HepG2 (cell line): Measurements from ENCODE around the gene C20orf144. TPM values are rescaled to one million over a fixed set of nuclear protein-coding genes. Genes with fewer than 3 reads are reported as not detected.

Source experiments
- FOSL2 ChIP-seq: sonication (generic); formaldehyde crosslinking; IDR thresholded peaks from 2 replicates; pipeline ENCODE4 v1.4.0; 2020; ENCODE audit warnings: missing genetic modification reagents
- GATAD2A ChIP-seq: IDR thresholded peaks from 2 replicates; pipeline ENCODE4 v1.6.1; 2016
- JUND ChIP-seq: sonication (generic); formaldehyde crosslinking; IDR thresholded peaks from 2 replicates; pipeline ENCODE4 v1.8.0; 2022; ENCODE audit warnings: mild to moderate bottlenecking, missing genetic modification reagents
- MATR3 ChIP-seq: sonication (generic); formaldehyde crosslinking; IDR thresholded peaks from 2 replicates; pipeline ENCODE4 v1.4.0; 2020; ENCODE audit warnings: missing genetic modification reagents
- PHF21A ChIP-seq: sonication (generic); formaldehyde crosslinking; IDR thresholded peaks from 2 replicates; pipeline ENCODE4 v1.5.0; 2020; ENCODE audit warnings: mild to moderate bottlenecking, missing genetic modification reagents
- SP140L ChIP-seq: sonication (generic); formaldehyde crosslinking; IDR thresholded peaks from 2 replicates; pipeline ENCODE4 v1.4.0; 2020; ENCODE audit warnings: missing genetic modification reagents, borderline replicate concordance
- ZMYM4 ChIP-seq: sonication (generic); formaldehyde crosslinking; IDR thresholded peaks from 2 replicates; pipeline ENCODE4 v1.8.1; 2023; ENCODE audit warnings: mild to moderate bottlenecking, missing genetic modification reagents
- ZNF17 ChIP-seq: sonication (generic); formaldehyde crosslinking; IDR thresholded peaks from 2 replicates; pipeline ENCODE4 v1.5.0; 2020; ENCODE audit warnings: mild to moderate bottlenecking, missing genetic modification reagents
- ZNF446 ChIP-seq: sonication (generic); formaldehyde crosslinking; IDR thresholded peaks from 2 replicates; pipeline ENCODE4 v1.5.0; 2020; ENCODE audit warnings: mild to moderate bottlenecking, missing genetic modification reagents
- ZNF550 ChIP-seq: sonication (generic); formaldehyde crosslinking; IDR thresholded peaks from 2 replicates; pipeline ENCODE4 v1.4.0; 2020; ENCODE audit warnings: mild to moderate bottlenecking, missing genetic modification reagents, borderline replicate concordance
- ZNF891 ChIP-seq: sonication (generic); formaldehyde crosslinking; IDR thresholded peaks from 2 replicates; pipeline ENCODE4 v1.5.0; 2020; ENCODE audit warnings: mild to moderate bottlenecking, missing genetic modification reagents
- polyA plus RNA-seq, 8 experiments: library from polyadenylated mRNA; depleted of rRNA in 3 of 8; stranded (reverse) in 7 of 8; unstranded in 1 of 8; fragments of >200 nt; fragmentation: Illumina TruSeq in 4 of 8; extraction: Trizol in 4 of 8; gene quantifications; 2 replicates each; pipeline versions ENCODE4 v1.2.1 to v1.2.3, GENCODE V29; 2011 to 2016; ENCODE audit warnings: low read depth in 4 of 8, missing spikeins in 1 of 8, mixed read lengths in 1 of 8; ENCODE audit not compliant: insufficient read depth in 1 of 8
- total RNA-seq, 5 experiments: library from RNA; depleted of rRNA; stranded (reverse); fragments of >200 nt; fragmentation: Illumina TruSeq; extraction: Trizol; gene quantifications; 2 replicates each; pipeline ENCODE4 v1.2.3, GENCODE V29; 2016; ENCODE audit warnings: low read depth in 1 of 5
- TF ChIP-seq, protein P1 (sequence below): sonication (generic); formaldehyde crosslinking; IDR thresholded peaks from 2 replicates; pipeline ENCODE4 v1.4.0; 2020; ENCODE audit warnings: mild to moderate bottlenecking, missing genetic modification reagents
- TF ChIP-seq, protein P2 (sequence below): IDR thresholded peaks from 2 replicates; pipeline ENCODE4 v1.6.1; 2016; ENCODE audit warnings: missing compliant biosample characterization, missing genetic modification reagents, borderline replicate concordance
- TF ChIP-seq, protein P3 (sequence below): sonication (generic); formaldehyde crosslinking; IDR thresholded peaks from 2 replicates; pipeline ENCODE4 v1.5.0; 2020; ENCODE audit warnings: mild to moderate bottlenecking, missing genetic modification reagents
- TF ChIP-seq, protein P4 (sequence below): sonication (generic); formaldehyde crosslinking; IDR thresholded peaks from 2 replicates; pipeline ENCODE4 v1.4.0; 2020; ENCODE audit warnings: mild to moderate bottlenecking, low read depth, missing genetic modification reagents
- TF ChIP-seq, protein P5 (sequence below): sonication (generic); IDR thresholded peaks from 2 replicates; pipeline ENCODE4 v1.6.1; 2016; ENCODE audit warnings: low read depth, borderline replicate concordance
- TF ChIP-seq, protein P6 (sequence below): IDR thresholded peaks from 2 replicates; pipeline ENCODE4 v1.6.1; 2016

Gene C20orf144
- total and polyA plus RNA-seq, 2 of the 13 experiments (the other 11 are each of a cell fraction or from before 2014, with no cell fraction given): 0.09 to 0.16 TPM

DNA sequence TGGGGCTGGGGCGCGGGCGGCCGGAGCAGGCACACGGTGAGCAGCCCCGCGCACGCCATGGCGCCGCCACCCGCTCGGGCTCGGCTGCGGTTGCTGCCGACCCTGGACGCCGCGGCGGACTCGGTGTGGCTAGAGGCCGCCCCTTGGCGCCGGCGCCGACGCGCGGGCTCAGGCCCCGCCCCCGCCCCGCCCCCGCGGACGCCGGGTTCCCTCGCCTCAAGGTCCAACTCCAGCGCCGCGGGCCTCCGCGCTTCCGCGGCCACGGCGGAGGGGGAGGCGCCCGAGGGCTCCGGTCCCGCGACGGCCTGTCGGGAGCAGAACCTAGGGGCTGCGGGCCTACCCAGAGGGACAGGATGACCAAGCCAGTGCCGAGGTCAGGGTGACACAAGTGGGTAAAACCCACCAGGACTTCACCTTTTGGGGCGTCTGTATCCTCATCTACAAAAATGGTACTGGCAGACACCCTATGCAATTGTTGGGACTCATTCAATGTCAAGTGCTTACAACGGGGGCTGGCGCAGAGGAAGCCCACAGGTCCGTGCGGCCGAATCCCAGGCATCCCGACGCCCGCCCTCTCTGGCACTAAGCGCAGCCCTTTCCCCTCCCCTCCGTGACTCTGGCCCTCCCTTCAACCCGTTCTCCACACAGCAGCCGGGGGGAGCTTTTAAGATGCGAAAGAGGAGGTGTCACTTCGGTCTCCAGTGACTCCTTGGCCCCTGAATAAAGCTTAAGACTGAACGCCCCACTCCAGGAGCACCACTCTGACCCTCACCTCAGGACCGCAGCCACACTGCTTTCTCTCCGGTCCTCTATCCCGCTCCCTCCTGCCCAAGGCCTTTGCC lies 12.4 kb downstream of the C20orf144 start, which contains the start of gene NECAB3 (continued):
- TF ChIP-seq, protein P1, sequence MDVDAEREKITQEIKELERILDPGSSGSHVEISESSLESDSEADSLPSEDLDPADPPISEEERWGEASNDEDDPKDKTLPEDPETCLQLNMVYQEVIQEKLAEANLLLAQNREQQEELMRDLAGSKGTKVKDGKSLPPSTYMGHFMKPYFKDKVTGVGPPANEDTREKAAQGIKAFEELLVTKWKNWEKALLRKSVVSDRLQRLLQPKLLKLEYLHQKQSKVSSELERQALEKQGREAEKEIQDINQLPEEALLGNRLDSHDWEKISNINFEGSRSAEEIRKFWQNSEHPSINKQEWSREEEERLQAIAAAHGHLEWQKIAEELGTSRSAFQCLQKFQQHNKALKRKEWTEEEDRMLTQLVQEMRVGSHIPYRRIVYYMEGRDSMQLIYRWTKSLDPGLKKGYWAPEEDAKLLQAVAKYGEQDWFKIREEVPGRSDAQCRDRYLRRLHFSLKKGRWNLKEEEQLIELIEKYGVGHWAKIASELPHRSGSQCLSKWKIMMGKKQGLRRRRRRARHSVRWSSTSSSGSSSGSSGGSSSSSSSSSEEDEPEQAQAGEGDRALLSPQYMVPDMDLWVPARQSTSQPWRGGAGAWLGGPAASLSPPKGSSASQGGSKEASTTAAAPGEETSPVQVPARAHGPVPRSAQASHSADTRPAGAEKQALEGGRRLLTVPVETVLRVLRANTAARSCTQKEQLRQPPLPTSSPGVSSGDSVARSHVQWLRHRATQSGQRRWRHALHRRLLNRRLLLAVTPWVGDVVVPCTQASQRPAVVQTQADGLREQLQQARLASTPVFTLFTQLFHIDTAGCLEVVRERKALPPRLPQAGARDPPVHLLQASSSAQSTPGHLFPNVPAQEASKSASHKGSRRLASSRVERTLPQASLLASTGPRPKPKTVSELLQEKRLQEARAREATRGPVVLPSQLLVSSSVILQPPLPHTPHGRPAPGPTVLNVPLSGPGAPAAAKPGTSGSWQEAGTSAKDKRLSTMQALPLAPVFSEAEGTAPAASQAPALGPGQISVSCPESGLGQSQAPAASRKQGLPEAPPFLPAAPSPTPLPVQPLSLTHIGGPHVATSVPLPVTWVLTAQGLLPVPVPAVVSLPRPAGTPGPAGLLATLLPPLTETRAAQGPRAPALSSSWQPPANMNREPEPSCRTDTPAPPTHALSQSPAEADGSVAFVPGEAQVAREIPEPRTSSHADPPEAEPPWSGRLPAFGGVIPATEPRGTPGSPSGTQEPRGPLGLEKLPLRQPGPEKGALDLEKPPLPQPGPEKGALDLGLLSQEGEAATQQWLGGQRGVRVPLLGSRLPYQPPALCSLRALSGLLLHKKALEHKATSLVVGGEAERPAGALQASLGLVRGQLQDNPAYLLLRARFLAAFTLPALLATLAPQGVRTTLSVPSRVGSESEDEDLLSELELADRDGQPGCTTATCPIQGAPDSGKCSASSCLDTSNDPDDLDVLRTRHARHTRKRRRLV (CRISPR knock-in tag): no peak
- TF ChIP-seq, protein P2, sequence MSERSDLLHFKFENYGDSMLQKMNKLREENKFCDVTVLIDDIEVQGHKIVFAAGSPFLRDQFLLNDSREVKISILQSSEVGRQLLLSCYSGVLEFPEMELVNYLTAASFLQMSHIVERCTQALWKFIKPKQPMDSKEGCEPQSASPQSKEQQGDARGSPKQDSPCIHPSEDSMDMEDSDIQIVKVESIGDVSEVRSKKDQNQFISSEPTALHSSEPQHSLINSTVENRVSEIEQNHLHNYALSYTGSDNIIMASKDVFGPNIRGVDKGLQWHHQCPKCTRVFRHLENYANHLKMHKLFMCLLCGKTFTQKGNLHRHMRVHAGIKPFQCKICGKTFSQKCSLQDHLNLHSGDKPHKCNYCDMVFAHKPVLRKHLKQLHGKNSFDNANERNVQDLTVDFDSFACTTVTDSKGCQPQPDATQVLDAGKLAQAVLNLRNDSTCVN (CRISPR knock-in tag): peak; percentile 79
- TF ChIP-seq SP140L (peak; percentile 47; the same call in 1 of the 2 replicates), ZNF891 (no peak; the same call in 1 of the 2 replicates), JUND (CRISPR knock-in tag) (no peak), ZMYM4 (CRISPR knock-in tag) (no peak), GATAD2A (CRISPR knock-in tag) (no peak), MATR3 (CRISPR knock-in tag) (0 out of 2 replicates have a peak, but pooled peaks have one; percentile 25), FOSL2 (no peak; the same call in none of the 2 replicates), ZNF446 (no peak), ZNF550 (no peak), PHF21A (CRISPR knock-in tag) (peak; percentile 70), ZNF17 (CRISPR knock-in tag) (no peak)
- TF ChIP-seq, protein P3, sequence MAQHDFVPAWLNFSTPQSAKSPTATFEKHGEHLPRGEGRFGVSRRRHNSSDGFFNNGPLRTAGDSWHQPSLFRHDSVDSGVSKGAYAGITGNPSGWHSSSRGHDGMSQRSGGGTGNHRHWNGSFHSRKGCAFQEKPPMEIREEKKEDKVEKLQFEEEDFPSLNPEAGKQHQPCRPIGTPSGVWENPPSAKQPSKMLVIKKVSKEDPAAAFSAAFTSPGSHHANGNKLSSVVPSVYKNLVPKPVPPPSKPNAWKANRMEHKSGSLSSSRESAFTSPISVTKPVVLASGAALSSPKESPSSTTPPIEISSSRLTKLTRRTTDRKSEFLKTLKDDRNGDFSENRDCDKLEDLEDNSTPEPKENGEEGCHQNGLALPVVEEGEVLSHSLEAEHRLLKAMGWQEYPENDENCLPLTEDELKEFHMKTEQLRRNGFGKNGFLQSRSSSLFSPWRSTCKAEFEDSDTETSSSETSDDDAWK (CRISPR knock-in tag): no peak
- TF ChIP-seq, protein P4, sequence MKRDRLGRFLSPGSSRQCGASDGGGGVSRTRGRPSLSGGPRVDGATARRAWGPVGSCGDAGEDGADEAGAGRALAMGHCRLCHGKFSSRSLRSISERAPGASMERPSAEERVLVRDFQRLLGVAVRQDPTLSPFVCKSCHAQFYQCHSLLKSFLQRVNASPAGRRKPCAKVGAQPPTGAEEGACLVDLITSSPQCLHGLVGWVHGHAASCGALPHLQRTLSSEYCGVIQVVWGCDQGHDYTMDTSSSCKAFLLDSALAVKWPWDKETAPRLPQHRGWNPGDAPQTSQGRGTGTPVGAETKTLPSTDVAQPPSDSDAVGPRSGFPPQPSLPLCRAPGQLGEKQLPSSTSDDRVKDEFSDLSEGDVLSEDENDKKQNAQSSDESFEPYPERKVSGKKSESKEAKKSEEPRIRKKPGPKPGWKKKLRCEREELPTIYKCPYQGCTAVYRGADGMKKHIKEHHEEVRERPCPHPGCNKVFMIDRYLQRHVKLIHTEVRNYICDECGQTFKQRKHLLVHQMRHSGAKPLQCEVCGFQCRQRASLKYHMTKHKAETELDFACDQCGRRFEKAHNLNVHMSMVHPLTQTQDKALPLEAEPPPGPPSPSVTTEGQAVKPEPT: no peak; the same call in 1 of the 2 replicates
- TF ChIP-seq, protein P5, sequence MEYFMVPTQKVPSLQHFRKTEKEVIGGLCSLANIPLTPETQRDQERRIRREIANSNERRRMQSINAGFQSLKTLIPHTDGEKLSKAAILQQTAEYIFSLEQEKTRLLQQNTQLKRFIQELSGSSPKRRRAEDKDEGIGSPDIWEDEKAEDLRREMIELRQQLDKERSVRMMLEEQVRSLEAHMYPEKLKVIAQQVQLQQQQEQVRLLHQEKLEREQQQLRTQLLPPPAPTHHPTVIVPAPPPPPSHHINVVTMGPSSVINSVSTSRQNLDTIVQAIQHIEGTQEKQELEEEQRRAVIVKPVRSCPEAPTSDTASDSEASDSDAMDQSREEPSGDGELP: no peak
- TF ChIP-seq, protein P6, sequence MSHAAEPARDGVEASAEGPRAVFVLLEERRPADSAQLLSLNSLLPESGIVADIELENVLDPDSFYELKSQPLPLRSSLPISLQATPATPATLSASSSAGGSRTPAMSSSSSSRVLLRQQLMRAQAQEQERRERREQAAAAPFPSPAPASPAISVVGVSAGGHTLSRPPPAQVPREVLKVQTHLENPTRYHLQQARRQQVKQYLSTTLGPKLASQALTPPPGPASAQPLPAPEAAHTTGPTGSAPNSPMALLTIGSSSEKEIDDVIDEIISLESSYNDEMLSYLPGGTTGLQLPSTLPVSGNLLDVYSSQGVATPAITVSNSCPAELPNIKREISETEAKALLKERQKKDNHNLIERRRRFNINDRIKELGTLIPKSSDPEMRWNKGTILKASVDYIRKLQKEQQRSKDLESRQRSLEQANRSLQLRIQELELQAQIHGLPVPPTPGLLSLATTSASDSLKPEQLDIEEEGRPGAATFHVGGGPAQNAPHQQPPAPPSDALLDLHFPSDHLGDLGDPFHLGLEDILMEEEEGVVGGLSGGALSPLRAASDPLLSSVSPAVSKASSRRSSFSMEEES (CRISPR knock-in tag): peak; percentile 52; the same call in 1 of the 2 replicates
